ENCODE results near the gene MRPS15.

MRPS15 gene

DNA sequence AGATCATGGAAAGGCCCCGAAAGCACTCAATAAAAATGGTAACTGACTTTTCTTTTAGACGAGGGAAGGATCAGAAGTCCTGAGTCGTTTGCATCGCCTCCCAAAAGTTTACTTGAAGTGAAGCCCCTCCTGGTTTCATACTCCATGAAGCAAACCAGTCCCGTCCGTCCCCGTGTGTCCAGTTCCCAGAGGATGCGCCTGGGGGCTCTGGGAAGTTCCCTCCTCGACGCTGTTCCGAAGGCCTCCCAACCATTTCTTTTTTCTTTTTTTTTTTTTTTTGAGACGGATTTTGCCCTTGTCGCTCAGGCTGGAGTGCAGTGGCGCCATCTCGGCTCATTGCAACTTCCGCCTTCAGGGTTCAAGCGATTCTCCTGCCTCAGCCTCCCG, 13.3 kb downstream of the MRPS15 start:
- in situ Hi-C loops (cut with HindIII; ENCODE audit: low sequenced_read_pairs), result no loop called here
- TF ChIP-seq, protein P1, sequence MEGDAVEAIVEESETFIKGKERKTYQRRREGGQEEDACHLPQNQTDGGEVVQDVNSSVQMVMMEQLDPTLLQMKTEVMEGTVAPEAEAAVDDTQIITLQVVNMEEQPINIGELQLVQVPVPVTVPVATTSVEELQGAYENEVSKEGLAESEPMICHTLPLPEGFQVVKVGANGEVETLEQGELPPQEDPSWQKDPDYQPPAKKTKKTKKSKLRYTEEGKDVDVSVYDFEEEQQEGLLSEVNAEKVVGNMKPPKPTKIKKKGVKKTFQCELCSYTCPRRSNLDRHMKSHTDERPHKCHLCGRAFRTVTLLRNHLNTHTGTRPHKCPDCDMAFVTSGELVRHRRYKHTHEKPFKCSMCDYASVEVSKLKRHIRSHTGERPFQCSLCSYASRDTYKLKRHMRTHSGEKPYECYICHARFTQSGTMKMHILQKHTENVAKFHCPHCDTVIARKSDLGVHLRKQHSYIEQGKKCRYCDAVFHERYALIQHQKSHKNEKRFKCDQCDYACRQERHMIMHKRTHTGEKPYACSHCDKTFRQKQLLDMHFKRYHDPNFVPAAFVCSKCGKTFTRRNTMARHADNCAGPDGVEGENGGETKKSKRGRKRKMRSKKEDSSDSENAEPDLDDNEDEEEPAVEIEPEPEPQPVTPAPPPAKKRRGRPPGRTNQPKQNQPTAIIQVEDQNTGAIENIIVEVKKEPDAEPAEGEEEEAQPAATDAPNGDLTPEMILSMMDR (IDR thresholded peaks at IDR 0.05; ENCODE audit: low read depth, low read length, missing control alignments), result no peak
- DNase-seq (ENCODE audit: low read depth), result no peak
- H3K4me3 ChIP-seq (ENCODE audit: low read depth, low read length), result peak overlapping the region; percentile 65

DNA sequence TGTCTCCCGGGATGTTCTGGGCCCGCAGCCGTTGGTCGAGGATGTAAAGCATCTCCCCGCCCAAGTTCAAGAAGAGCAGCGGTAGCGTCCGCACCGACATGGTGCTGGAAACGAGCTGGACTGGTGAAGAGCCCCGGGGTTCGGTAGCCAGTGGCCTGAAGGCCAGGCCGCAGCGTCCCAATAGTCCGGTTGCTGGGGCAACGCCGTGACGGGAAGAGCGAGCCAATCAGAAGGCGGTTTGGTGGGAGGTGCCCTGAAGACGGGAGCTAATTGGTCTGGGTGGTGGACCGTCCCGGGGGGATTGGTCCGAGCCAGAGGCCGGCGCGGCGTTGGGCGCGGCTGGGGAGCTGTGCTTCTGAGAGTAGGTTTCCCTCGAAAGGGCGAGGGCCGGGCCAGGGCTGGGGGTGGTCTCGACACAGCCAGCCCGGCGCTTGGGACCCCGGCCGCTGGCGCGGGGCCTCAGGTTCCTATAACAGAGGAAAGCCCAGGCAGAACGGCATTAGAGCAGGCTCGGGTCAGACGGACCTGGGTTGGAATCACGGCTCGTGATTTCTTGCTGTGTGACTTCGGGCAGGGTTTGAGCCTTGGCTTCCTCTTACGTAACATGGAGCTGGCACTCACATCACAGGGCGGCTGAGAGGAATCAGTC, 13.8 kb downstream of the MRPS15 start, which contains the start of gene OSCP1:
Gene OSCP1, minus strand, starts transcription at position 182 of the 649 bp plus-strand sequence. Its CDS starts 82 bp downstream, at position 100.
- TF ChIP-seq, protein P1 (IDR thresholded peaks at IDR 0.05; ENCODE audit: low read depth, low read length, missing control alignments), result no peak
- peak; percentile 88 for DNase-seq (ENCODE audit: low read depth)
- in situ Hi-C loops (cut with HindIII; ENCODE audit: low sequenced_read_pairs), result no loop called here
- H3K4me3 ChIP-seq (ENCODE audit: low read depth, low read length), result peak within 1 kb of the TSS; percentile 65

DNA sequence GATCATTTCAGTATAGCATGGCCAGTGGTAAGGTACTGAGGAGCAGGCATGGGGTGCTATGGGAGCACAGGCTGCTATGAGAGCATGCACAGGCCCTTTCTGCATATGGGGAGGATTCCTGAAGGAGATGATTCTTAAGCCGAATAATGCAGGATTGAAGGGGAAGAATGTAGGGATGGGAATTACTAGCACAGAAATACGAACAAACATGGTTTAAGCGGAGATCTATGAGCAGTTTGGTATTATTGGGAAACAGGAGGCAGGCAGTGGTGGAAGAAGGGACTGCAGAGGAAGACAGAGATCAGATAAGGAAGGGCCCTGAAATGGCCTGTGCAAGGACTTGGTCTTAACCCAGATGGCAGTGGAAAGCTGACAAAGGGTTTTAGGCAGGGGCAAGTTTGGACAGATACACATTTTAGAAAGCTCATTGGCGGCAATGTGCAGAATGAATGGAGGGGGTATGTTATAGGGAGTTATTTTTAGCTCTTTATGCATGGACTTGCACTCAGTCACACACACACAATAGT, 15.6 kb downstream of the MRPS15 start:
- no peak for DNase-seq (ENCODE audit: low read depth)
- H3K4me3 ChIP-seq (ENCODE audit: low read depth, low read length), result no peak overlapping the region
- TF ChIP-seq, protein P1 (IDR thresholded peaks at IDR 0.05; ENCODE audit: low read depth, low read length, missing control alignments), result no peak
- in situ Hi-C loops (cut with HindIII; ENCODE audit: low sequenced_read_pairs), result no loop called here

DNA sequence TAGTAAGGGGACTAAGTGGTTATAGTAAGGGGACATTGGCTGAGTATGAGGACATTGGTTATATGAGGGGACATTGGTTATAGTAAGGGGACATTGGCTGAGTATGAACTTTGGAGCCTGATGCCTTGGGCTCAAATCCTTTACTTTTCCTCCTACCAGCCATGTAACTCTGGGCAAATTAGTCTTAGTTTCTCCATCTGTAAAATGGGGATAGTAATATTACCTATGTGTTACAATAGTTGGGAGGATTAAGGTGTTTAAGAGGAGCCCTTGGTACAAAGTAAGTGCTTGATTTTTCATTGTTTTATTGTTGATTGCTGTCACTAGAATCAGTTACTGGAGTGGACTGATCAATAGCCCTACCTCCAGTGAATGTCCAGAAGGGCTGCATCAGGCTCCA, 16.7 kb downstream of the MRPS15 start:
- TF ChIP-seq, protein P1 (IDR thresholded peaks at IDR 0.05; ENCODE audit: low read depth, low read length, missing control alignments), result no peak
- DNase-seq (ENCODE audit: low read depth), result no peak
- in situ Hi-C loops (cut with HindIII; ENCODE audit: low sequenced_read_pairs), result no loop called here
- H3K4me3 ChIP-seq (ENCODE audit: low read depth, low read length), result no peak overlapping the region

- in situ Hi-C loops (cut with HindIII; ENCODE audit: low sequenced_read_pairs), result no loop called here
These were observed 17.4 kb downstream of the MRPS15 start for GRCh38 chr1:36446746-36447145.

DNA sequence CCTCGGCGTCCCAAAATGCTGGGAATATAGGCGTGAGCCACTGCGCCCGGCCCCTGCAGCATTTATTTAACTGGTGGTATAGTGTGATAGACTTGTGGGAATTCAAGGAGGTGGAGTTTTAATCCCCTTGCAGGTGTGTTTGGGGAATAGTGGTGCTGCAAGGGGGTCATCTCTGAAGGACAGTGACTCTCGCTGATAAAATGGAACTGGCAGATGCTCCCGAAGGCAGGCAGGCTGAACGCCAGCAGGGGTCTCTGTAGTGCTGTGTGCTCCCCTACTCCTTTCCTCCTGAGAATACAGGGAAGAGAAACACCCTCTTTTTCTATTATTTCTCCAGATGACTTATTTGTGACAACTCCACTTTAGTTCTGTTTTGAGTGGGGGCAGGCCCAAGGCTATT, 17.9 kb downstream of the MRPS15 start:
- TF ChIP-seq, protein P1 (IDR thresholded peaks at IDR 0.05; ENCODE audit: low read depth, low read length, missing control alignments), result peak; percentile 15
- in situ Hi-C loops (cut with HindIII; ENCODE audit: low sequenced_read_pairs), result no loop called here
- no peak for DNase-seq (ENCODE audit: low read depth)
- H3K4me3 ChIP-seq (ENCODE audit: low read depth, low read length), result no peak overlapping the region

More at GRCh38 chr1:36446746-36447145, 17.4 kb downstream of the MRPS15 start:
- TF ChIP-seq, protein P1 (IDR thresholded peaks at IDR 0.05; ENCODE audit: low read depth, low read length, missing control alignments), result no peak
- H3K4me3 ChIP-seq (ENCODE audit: low read depth, low read length), result no peak overlapping the region
- DNase-seq (ENCODE audit: low read depth), result no peak
